Endometrial microvascular endothelial cells (primary cell): ENCODE data around the gene KIFAP3. TPM values are rescaled to one million over a fixed set of nuclear protein-coding genes. Genes with fewer than 3 reads are reported as not detected.
"Not testable (repeated sequence)": the region's sequence is repeated elsewhere in the genome, so short reads cannot be mapped to it uniquely, and the experiment has no call there.

Experiments
- in situ Hi-C: cut with HindIII; loops from 2 replicates; pipeline ENCODE4 v1.10.0; 2017; ENCODE audit warnings: low sequenced_read_pairs, low pct_unique_long_range_greater_than_20kb; ENCODE audit errors: inconsistent ontology term
- total RNA-seq: library from RNA; depleted of rRNA; stranded (reverse); fragments of >200 nt; gene quantifications from one replicate; pipeline ENCODE4 v1.2.3, GENCODE V29; 2015; ENCODE audit errors: inconsistent ontology term

KIFAP3 gene
- total RNA-seq, 1 donor from 2014 or later, result 17.3 TPM

GRCh38 chr1:170067253-170067819 is 7.2 kb downstream of the KIFAP3 start:
- in situ Hi-C loops, result no loop called here

- in situ Hi-C loops, result no loop called here
These were observed 9.7 kb downstream of the KIFAP3 start for GRCh38 chr1:170064821-170065220.

- in situ Hi-C loops, result no loop called here
These were observed 11.2 kb downstream of the KIFAP3 start for GRCh38 chr1:170063109-170063826.

- in situ Hi-C loops, result not testable (repeated sequence)
These were observed 12.8 kb downstream of the KIFAP3 start for GRCh38 chr1:170061676-170062075.

- in situ Hi-C loops, result not testable (repeated sequence)
These were observed 14.4 kb downstream of the KIFAP3 start for GRCh38 chr1:170060015-170060520.

GRCh38 chr1:170049176-170049800 is 25.2 kb downstream of the KIFAP3 start:
- in situ Hi-C loops, result no loop called here

GRCh38 chr1:170048515-170048914 is 26.0 kb downstream of the KIFAP3 start:
- in situ Hi-C loops, result no loop called here

- in situ Hi-C loops, result no loop called here
These were observed 30.3 kb downstream of the KIFAP3 start for GRCh38 chr1:170044187-170044586.

- in situ Hi-C loops, result no loop called here
These were observed 32.9 kb downstream of the KIFAP3 start for GRCh38 chr1:170041423-170042192.

- in situ Hi-C loops, result no loop called here
These were observed 41.8 kb downstream of the KIFAP3 start for GRCh38 chr1:170032531-170033280.

- in situ Hi-C loops, result no loop called here
These were observed 44.3 kb downstream of the KIFAP3 start for GRCh38 chr1:170030212-170030611.

GRCh38 chr1:170027760-170028159 is 46.7 kb downstream of the KIFAP3 start:
- in situ Hi-C loops, result no loop called here

- in situ Hi-C loops, result no loop called here
These were observed 53.6 kb downstream of the KIFAP3 start for GRCh38 chr1:170020859-170021258.

- in situ Hi-C loops, result no loop called here
These were observed 57.0 kb downstream of the KIFAP3 start for GRCh38 chr1:170017478-170017877.

- in situ Hi-C loops, result no loop called here
These were observed 61.6 kb downstream of the KIFAP3 start for GRCh38 chr1:170012920-170013319.

GRCh38 chr1:170010443-170010842 is 64.1 kb downstream of the KIFAP3 start:
- in situ Hi-C loops, result no loop called here

GRCh38 chr1:170009551-170009950 is 64.9 kb downstream of the KIFAP3 start:
- in situ Hi-C loops, result no loop called here

GRCh38 chr1:170008745-170009144 is 65.8 kb downstream of the KIFAP3 start:
- in situ Hi-C loops, result not testable (repeated sequence)
